Forelimb muscle (tissue), 1 donor: ENCODE measurements around the gene SORD. TPM values are rescaled to one million over a fixed set of nuclear protein-coding genes. Genes with fewer than 3 reads are reported as not detected.
"Not testable (repeated sequence)": the region's sequence is repeated elsewhere in the genome, so short reads cannot be mapped to it uniquely, and the experiment has no call there.

ENCODE experiments used
- DNase-seq: peaks from one replicate; pipeline ENCODE4 v3.0.0-alpha.2; 2013; ENCODE audit warnings: low read depth
- polyA plus RNA-seq: library from polyadenylated mRNA; unstranded; fragments of 120-200 nt; gene quantifications from one replicate; pipeline ENCODE4 v1.2.1, GENCODE V29; 2013; ENCODE audit not compliant: insufficient read length

Gene SORD
- polyA plus RNA-seq, 1 donor, result 6.5 TPM

DNA sequence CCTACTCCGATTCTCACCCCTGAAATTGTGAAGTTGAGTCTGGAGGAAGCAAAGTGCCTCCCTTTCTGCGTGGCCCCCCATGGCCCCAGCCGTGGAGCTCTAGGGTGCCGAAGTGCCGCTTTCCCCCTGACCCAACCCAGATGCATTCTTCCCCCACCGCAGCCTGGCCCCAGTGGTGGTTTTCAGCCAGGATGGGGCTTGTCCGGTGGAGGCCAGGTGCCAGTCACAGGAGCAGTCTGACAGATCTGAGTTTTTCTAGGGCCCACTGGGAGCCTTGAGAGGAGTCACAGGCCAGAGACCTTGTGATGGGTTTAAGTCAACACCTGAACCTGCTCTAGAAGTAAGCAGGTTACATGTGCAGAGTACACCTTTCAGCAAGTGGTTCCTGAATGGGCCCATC, 39.3 kb downstream of the SORD start:
- not testable (repeated sequence) for DNase-seq

DNA sequence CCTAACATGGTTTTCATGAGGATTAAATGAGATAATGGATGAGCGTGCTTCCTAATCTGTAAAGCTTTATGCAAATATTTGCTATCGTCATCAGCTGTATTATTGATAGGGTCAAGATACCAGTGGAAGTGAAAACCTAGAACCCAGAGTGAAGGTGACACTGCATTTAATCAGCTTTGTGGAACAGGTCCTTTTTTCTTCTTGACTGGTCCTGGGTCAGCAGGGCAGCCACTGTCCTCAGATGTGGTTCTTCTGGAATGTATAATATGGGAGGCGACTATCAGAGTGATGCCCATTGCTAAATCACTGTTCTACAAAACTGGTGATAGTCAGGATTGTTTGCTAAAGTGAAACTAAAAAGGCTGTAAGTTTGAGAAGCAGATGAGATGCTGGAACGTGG, 41.4 kb downstream of the SORD start:
- DNase-seq, result no peak

DNA sequence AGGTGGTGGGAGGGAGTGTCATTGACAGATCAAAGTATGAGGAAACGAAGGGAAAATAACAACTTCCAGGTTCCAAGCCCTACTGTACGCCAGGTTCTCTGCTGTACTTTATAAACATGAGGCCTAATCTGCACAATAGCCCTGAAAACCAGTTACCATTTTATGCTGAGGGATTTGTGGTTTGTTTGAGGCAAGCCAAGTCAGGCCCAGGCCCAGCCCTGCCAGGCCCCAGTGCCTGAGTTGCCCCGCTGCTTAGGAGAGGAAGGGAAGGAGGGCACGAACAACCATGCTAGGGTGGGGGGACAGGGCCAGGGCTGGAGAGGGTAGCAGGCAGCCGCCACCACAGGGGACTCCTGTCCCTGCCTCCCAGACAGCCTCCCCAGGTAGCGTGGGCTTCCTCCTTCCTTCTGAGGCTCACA, 47.0 kb downstream of the SORD start:
- not testable (repeated sequence) for DNase-seq

DNA sequence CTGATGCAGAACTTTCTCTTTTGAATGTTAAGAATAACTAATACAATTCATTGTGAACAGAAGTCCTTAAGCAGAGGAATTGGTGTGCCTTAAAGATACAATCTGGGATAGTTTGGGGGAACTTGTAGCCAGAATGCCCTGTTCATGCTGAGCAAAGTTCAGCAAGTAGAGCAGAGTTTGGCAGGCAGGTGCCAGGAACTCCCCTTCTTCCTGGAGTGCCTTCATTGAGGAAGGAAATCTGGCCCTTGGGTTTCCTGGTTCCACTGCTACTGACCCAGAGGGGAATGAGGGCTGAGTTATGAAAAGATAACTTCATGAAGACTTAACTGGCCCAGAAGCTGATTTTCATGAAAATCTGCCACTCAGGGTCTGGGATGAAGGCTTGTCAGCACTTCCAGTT, 50.6 kb downstream of the SORD start:
- not testable (repeated sequence) for DNase-seq

DNA sequence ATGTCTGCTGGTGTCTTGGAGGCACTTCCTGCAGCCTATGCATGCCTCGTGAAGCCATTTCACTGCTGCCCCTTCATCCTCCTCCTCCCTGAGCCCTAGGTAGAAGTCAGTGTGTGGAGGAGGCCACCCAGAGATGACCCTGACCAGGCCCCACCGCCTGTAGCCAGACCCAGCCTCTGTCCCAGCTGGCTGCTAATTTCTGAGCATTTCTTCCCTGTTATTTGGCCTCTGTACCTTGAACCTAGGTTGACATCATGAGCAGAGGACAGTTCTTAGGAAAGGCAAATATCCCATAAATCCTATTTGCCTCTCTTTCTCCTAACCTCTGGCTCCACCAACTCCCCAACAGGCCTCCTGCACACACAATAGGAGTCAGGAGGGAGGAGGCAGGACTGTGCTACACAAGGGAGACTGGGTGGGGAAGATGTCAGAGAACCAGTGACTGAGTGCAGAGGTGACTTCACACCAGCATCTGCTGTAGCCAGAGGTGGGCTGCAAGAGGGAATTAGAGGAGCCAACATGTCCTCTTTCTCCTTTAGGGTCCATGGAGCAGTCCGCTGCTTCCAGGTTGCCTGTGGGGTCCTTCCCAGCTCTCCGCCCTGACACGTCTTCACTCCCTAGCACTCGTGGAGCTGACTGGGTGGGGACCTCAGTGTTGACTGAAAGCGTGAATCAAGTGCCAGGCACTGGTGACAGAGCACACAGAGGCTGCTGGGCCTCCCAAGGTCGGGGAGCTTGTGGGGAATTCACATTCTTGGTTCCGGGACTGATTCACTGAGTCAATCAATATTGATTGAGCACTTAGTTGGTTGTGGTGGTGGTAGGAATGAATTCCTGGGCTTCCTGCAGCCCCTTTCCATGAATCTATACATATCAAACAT, 52.7 kb downstream of the SORD start:
- not testable (repeated sequence) for DNase-seq

DNA sequence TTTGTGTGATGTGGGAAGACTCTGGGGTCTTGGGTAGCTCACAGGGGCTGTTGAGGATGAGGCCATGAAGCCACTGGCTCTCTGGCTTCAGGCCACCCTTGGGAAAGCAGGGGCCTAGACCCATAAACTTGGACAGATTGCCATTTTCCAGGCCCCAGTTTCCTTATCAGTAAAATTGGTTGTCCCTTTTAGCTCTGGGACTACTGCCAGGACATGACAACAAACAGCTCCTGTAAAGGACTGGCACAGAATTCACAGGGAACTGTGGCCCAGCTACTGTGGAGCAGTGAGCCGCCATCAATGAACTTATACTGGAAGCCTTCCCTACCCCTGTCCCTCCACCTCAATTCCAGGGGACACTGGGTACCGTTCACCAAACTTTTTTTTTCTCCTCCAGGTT, 54.4 kb downstream of the SORD start:
- DNase-seq, result not testable (repeated sequence)

DNA sequence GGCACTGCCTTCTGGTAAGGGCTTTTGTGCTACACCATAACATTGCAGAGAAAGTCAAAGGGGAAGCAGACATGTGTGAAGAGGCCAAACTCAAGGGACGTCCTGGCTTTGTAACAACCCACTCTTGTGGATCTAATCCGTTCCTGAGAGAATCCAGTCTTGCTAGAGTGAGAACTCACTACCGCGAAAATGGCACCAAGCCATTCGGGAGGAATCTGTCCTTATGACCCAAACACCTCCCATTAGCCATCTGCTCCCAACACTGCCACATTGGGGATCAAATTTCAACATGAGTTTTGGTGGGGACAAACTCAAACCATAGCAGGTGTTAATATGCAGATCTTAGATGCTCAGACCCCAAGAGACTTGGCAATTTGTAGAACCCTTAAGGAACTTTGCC, 56.2 kb downstream of the SORD start:
- not testable (repeated sequence) for DNase-seq

DNA sequence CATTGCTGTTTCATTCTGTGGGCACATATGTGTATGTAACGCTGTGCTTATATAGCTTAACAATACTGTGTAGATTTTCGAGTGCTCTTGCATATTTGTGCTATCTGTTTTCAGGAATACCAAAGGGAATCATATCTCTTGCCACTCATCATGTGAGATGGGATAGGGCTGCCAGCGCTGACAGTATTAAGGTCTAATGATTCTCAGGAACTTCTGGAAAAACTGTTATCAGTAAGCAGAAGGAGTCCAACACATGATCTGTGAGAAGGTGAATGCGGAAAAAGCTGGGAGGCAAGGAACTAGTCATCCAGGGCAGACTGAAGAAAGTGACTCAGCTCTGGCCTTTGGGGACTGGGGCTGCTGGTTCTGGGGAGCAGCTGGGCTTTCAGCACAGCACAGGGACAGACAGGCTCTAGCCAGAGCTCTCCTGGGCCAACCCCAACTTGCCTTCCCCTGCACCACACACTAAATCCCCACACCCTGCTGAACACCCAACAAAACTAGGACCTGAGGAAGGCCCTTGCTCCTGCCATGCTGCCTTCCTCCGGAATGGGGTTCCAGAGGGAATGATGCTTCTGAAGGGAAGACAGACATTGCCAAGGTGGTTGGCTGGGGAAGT, 56.7 kb downstream of the SORD start:
- not testable (repeated sequence) for DNase-seq

DNA sequence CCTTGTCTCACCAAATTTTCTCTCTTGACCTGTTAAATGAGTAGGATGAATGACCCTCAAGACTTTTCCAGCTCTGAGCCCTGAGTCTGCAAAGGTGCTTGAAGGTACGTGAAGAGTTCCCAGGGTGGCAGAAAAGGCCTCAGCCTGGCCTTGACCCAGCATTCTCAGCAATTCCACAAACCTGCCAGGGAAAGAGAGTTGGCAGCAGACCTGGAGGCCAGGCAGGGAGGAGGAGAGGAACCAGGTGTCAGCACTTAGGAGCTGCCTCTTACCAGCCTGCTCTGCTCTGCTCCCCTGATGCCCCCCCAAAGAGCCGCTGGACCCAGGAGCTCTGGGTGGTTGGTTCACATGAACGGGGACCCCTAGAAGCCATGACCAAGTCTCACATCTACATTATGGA, 57.6 kb downstream of the SORD start:
- DNase-seq, result not testable (repeated sequence)

DNA sequence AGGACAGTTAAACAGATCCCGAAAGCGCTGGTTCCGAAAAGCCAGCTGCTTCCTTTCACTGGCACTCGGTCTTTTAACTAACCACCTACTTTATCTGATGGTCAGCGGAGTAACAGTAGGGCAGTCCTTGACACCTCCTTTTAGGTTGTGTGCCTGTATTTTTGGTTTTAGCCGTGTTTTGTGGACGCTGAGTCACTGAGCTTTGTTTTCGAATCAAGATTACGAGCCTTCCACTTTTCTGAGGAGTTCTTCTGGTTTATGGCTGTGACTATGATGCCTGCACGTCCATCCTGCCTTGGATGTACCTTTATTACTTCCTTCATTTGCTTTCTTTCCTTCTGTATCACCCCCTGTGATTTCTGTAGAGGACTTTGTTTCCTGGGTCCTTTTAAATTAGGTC, 59.4 kb downstream of the SORD start:
- not testable (repeated sequence) for DNase-seq

DNA sequence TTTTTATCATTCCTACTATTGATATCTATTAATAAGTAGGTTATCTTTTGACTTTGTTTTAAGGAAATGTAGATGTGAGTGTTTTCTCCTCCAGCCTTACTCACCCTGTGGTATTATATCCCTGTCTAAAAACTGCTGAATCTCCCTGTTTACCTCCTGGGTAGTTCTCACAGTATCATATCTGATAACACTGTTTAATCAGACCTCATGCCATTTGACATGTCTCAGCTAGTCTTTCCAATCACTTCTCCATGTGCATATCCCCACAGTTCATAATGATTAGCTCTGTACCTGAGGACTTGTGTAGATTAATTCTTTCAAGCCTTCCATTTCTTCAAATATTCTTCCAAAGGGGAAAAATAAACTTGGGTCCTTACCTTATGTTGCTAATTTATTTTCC, 60.2 kb downstream of the SORD start:
- no peak for DNase-seq

DNA sequence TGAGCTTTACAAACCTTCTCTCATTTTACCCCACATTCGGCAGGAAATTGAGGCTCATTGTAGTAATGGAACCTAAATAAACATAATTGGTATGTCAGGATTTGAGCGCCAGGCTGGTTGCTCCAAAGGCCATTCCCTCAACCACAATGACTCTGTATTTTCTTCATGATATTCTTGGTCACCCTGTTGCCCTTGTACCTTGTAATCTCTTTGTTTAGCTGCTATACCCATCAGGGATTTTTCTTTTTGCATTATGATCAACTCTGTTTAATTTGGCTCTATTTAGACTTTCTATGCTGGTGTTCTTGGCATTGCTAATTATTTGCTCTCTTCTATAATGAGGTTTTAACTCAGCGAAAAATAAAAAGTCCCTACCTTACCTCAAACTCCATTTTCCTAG, 61.2 kb downstream of the SORD start:
- no peak for DNase-seq

DNA sequence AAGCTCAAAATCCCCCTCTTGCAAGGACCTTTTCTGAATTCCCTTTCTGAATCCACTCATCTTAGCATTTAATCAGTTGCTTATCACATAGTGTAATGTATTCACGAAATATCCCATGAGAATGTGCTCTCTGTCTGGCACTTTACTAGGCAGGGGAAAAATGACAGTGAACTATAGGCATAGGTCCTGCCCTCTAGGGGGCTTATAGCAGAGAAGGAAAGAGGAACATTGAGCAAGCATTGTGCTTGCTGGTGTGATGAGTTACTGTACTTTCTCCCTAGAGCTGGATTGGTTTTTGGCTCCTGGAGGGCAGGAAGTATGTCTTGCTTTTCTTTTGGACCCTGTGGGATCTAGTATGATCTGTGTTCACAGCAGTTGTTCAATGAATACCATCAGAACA, 64.5 kb downstream of the SORD start:
- no peak for DNase-seq

DNA sequence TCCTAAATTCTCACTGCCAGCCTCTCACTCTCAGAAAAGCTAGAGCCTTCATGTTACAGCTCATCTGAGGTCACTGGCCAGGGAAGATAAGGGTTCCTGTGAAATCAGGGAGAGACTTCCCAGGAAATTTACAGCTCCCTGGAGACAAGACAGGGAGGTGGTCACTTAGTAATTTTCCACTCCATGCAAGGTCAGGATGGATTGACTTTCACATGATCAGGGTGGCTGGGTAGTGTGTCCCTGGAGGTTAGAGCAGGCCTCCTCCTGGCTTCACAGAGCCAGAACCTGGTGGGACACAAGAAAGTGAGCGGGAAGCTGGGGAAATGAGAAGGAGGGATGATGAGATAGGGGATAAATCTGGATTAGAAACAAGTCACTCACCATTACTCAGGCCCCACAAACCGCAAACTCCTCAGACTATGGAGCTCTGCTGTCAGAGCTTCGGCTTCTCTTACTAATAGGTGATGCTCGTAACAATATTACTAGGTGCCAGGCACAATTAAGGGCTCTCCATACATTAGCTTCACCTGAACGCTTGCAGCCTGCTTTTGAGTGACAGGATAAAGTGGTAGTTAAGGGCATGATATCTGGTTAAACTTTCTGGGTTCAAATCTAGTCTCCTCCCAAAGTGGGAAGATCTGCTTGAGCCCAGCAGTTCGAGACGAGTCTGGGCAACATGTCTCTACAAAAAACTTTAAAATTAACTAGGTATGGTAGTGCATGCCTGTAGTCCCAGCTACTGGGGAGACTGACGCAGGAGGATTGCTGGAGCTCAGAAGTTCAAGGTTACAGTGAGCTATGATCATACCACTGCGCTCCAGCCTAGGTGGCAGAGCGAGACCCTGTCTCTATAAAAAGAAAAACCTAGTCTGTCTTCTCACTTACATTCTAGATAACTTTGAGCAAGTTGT, 66.1 kb downstream of the SORD start:
- no peak for DNase-seq

DNA sequence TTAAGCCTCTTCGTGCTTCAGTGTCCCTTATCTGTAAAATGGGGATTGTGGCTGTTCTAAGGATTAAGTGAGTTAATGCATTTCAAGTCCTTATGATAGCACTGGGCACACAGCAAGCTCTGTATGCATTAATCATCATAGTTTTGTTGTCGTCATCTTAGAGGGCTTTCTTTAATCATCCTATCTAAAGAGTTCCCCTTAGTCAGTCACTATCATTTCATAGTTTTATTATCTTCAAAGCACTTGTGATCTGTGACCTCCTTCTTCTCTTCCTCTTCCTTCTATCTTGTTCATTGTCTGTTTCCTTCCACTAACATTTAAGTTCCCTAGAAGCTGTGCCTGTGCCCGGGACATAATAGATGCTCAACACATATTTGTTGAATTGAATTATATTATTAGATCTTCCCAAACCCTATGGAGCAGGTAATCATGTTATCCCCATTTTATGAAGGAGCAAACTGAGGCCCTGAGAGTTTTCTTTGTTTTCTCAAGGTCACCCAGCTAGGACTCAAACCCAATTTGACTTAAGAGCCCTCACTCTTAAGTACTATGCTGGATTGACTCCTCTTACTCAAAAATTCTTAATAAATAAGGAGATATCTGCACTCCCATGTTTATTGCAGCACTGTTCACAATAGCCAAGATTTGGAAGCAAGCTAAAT, 66.8 kb downstream of the SORD start:
- no peak for DNase-seq

DNA sequence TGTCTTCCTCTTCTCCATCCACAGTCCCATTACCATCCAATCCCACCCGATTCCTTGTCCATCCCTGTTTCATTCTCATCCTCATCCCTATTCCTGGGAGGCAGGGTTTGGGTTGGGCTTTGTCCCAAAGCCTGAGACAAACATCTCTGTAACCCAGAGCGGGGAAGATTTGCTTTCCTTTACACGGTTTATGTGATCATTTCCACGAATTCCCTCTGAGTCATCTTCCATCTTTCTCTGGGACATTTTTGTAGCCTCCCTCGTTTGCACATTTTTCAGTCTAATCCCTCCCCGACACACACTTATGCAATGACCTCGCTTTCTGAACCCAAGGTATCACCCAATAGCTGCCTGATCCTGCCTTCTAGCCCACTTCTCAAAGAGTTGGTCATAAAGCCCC, 68.2 kb downstream of the SORD start:
- DNase-seq, result no peak

DNA sequence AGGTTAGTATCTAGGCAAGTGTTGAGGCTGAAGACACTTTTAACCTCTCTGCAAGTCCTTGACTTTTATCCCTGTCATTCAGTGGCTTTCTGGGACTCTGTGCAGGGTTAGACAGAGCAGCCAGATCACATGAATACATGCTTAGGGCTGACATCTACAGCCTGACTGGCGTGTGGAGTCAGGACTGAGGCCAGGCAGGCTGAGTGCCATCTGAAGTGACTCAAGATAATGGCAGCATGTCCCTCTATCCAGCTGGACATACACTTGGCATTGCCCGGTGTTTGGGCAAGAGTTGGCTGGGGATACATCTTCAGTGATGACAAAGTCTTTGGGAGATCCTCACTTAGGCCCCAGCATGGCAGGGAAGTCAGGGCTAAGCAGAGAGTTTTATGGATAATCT, 68.6 kb downstream of the SORD start:
- no peak for DNase-seq

DNA sequence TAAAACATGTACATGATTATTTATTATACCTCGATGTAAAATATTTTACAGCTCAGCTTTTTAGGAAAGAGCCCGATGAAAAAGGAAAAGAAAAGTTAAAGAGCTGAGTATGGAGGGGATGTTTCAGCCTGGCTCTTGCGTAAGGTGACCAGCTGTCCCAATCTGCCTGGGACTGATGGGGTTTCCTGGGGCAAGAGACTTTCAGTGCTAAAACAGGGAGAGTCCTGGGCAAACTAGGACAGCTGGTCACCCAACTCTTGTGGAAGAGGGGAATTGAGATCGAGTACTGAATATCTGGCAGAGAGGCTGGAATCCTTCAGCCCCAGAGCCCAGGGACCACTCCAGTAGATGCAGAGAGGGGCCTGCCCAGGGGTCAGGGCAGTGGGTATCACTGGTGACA, 70.0 kb downstream of the SORD start:
- DNase-seq, result no peak

DNA sequence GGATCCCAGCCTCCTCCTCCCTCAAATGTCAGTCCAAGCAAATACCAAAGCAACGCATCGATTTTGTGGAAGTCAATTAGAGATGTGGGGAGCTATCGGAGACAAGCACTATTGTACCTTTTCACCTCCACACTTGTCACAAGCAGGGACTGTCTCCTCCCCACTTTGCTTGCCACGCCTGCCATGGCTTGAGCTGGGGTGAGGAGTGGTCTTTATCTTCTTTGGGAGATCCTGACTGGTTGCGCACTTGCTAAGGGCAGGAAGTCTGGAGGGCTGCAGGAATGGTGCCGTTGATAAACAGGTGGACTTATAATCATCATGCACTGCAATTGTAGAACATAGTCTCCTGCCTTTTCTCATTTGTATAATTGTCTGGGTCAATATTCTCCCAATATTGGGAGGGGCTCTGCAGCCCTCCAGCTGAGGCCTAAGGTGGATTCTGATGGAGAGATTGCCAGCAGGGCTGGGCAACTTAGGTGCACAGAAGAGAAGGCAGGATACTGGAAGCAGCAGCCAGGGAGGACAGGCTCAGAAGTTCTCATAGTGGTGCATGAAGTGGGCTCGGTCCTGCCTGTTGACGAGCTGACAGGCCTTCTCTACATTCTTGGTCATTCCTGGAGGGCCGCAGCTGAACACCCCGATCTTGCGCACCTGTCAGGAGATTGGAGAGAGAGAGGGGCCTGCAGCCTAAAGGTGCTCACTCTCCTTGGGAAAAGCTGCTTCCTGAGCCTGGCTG, 70.8 kb downstream of the SORD start:
- DNase-seq, result no peak

DNA sequence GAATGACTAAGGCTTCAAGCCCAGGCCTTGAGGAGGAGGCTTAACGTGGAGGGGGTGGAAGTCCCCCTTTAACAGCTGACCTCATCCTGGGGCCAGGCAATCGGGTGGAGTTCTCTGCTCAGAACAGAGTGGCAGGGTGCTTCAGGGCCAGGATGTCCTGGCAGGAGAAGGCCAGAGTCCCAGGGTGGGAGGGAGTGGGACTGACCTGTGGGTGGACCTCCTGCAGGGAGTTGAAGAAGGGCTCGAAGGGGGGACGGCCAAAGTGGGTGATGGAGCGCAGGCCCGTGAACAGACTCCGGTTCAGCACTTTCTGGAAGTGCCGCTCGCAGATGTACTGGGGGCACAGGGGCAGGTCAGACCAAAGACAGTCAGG, 71.3 kb downstream of the SORD start:
- no peak for DNase-seq

DNA sequence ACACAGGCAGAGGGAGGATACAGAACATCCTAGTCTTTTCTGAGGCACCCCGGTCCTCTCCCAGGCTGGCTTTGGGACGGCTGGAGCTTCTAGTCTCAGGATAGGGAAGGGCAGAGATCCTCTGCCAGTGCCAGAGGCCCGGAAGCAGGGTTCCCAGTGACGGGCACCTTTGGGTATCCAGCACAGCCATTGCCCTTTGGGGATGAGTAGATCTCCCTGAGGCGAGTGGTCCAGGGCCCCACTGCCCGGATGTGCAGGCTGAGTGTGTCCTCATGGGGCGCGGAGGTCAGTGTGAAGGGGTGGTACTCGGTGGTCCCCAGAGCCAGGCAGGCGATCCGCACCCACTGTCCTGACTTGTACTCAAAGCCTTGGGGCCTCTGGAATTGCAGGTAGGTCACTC, 72.7 kb downstream of the SORD start:
- no peak for DNase-seq
